Spleen (tissue), 7 donors: ENCODE measurements around the gene ZBTB17.

Experiments used
- POLR2A ChIP-seq, 3 donors: fragments of 450-650 bp; IDR thresholded peaks; one replicate each; pipeline ENCODE4 v1.5.1; 2017; ENCODE audit warnings: antibody characterized with exemption in 3 of 3, mild to moderate bottlenecking in 1 of 3
- POLR2AphosphoS5 ChIP-seq, 3 donors: sonication (generic); formaldehyde crosslinking; IDR thresholded peaks; one replicate each; pipeline ENCODE4 v1.5.1; 2017; ENCODE audit warnings: antibody characterized with exemption in 3 of 3
- TF ChIP-seq, protein P1 (sequence below), 11 experiments: fragments of 200-600 bp in 7 of 11; fragments of 450-650 bp in 4 of 11; sonication (generic) in 4 of 11; IDR thresholded peaks in 8 of 11; conservative IDR thresholded peaks in 3 of 11; 1 replicate in 7 of 11; 2 replicates in 4 of 11; pipeline versions ENCODE4 v1.4.0 to v1.8.0; 2016 to 2021; ENCODE audit warnings: antibody characterized with exemption in 11 of 11, inconsistent platforms in 4 of 11, mild to moderate bottlenecking in 1 of 11
- donor health status: DM: no; HTN: no; CAD: no; lungs with moderate emphysema.
- donor health status: DM: no; HTN: no; CAD: no.
- donor health status: DM: no; HTN: no; CAD: no.

DNA sequence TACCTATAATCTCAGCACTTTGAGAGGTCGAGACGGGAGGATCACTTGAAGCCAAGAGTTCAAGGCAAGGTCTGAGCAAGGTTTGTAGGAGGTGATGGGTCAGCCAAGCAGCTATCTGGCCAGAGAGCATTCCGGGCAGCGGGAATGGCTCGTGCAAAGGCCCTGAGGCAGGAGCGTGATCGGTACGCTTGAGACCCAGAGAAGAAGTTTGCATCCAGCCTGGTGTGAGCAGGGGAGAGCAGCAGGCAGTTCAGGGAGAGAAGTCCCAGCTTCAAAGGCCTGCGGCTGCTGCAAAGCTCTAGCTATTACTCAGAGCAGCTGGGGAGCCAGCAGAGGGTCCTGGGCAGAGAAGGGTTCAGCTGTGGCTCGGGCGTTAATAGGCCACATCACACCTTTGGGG is 23.0 kb upstream of the ZBTB17 start:
- TF ChIP-seq, protein P1, sequence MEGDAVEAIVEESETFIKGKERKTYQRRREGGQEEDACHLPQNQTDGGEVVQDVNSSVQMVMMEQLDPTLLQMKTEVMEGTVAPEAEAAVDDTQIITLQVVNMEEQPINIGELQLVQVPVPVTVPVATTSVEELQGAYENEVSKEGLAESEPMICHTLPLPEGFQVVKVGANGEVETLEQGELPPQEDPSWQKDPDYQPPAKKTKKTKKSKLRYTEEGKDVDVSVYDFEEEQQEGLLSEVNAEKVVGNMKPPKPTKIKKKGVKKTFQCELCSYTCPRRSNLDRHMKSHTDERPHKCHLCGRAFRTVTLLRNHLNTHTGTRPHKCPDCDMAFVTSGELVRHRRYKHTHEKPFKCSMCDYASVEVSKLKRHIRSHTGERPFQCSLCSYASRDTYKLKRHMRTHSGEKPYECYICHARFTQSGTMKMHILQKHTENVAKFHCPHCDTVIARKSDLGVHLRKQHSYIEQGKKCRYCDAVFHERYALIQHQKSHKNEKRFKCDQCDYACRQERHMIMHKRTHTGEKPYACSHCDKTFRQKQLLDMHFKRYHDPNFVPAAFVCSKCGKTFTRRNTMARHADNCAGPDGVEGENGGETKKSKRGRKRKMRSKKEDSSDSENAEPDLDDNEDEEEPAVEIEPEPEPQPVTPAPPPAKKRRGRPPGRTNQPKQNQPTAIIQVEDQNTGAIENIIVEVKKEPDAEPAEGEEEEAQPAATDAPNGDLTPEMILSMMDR (IDR thresholded peaks at IDR 0.05 in 8 of 11, conservative IDR thresholded peaks at IDR 0.05 in 3 of 11), result no peak
- TF ChIP-seq POLR2AphosphoS5 (IDR thresholded peaks at IDR 0.05) (no peak), POLR2A (IDR thresholded peaks at IDR 0.05) (no peak)
